ENCODE data around the gene TMEM37.

Gene TMEM37

GRCh38 chr2:119438726-119439284 is 7.2 kb downstream of the TMEM37 start:
- Mint-ChIP-seq H3K4me3 (no peak overlapping the region), H3K27ac (no peak overlapping the region), H3K36me3 (ENCODE audit: low read depth) (peaks cover 4% of the 10 kb centered on the region), H3K27me3 (ENCODE audit: low read depth, poor library complexity) (peaks cover 6% of the 10 kb centered on the region), H3K9me3 (no peaks in the 10 kb centered on the region), H3K4me1 (peaks cover 32% of the 10 kb centered on the region)
- no peak for TF ChIP-seq CTCF (IDR thresholded peaks at IDR 0.05)
- DNase-seq: no peak

- peaks cover 6% of the 10 kb centered on the region for H3K27me3 Mint-ChIP-seq (ENCODE audit: low read depth, poor library complexity)
- TF ChIP-seq CTCF (IDR thresholded peaks at IDR 0.05): no peak
- H3K36me3 Mint-ChIP-seq (ENCODE audit: low read depth): peaks cover 4% of the 10 kb centered on the region
- H3K27ac Mint-ChIP-seq: no peak overlapping the region
- H3K9me3 Mint-ChIP-seq: no peaks in the 10 kb centered on the region
- no peak for DNase-seq
- no peak overlapping the region for H3K4me3 Mint-ChIP-seq
- H3K4me1 Mint-ChIP-seq: peaks cover 22% of the 10 kb centered on the region
Measured at GRCh38 chr2:119439574-119440500, 8.2 kb downstream of the TMEM37 start.

- H3K4me3 Mint-ChIP-seq: no peak overlapping the region
- no peaks in the 10 kb centered on the region for H3K9me3 Mint-ChIP-seq
- H3K36me3 Mint-ChIP-seq (ENCODE audit: low read depth): peaks cover 4% of the 10 kb centered on the region
- peaks cover 6% of the 10 kb centered on the region for H3K27me3 Mint-ChIP-seq (ENCODE audit: low read depth, poor library complexity)
- TF ChIP-seq CTCF (IDR thresholded peaks at IDR 0.05): no peak
- H3K4me1 Mint-ChIP-seq: peaks cover 16% of the 10 kb centered on the region
- no peak overlapping the region for H3K27ac Mint-ChIP-seq
- no peak for DNase-seq
Measured at GRCh38 chr2:119440501-119440870, 8.8 kb downstream of the TMEM37 start.

GRCh38 chr2:119440873-119441272 is 9.2 kb downstream of the TMEM37 start:
- H3K27ac Mint-ChIP-seq: no peak overlapping the region
- no peak overlapping the region for H3K4me3 Mint-ChIP-seq
- H3K27me3 Mint-ChIP-seq (ENCODE audit: low read depth, poor library complexity): peaks cover 5% of the 10 kb centered on the region
- H3K4me1 Mint-ChIP-seq: peaks cover 13% of the 10 kb centered on the region
- peaks cover 4% of the 10 kb centered on the region for H3K36me3 Mint-ChIP-seq (ENCODE audit: low read depth)
- no peak for DNase-seq
- no peak for TF ChIP-seq CTCF (IDR thresholded peaks at IDR 0.05)
- H3K9me3 Mint-ChIP-seq: no peaks in the 10 kb centered on the region

GRCh38 chr2:119441376-119442225 is 9.9 kb downstream of the TMEM37 start:
- Mint-ChIP-seq H3K4me1 (peaks cover 18% of the 10 kb centered on the region), H3K27me3 (ENCODE audit: low read depth, poor library complexity) (no peaks in the 10 kb centered on the region), H3K9me3 (no peaks in the 10 kb centered on the region), H3K27ac (no peak overlapping the region), H3K4me3 (no peak overlapping the region), H3K36me3 (ENCODE audit: low read depth) (peaks cover 4% of the 10 kb centered on the region)
- no peak for TF ChIP-seq CTCF (IDR thresholded peaks at IDR 0.05)
- DNase-seq: no peak
